HFF-Myc (cell line): ENCODE results near the gene LAIR1.

Experiments
- DNase-seq: peaks from one replicate; pipeline ENCODE4 v3.0.0-alpha.2; 2011; ENCODE audit warnings: low read depth; ENCODE audit errors: extremely low read depth
- H3K4me3 ChIP-seq: replicated peaks from 2 replicates; pipeline ENCODE4 v1.5.1; 2011; ENCODE audit warnings: low read depth, mild to moderate bottlenecking, control low read depth, low read length
- TF ChIP-seq, protein P1 (sequence below): IDR thresholded peaks from 2 replicates; pipeline ENCODE4 v1.5.1; 2012; ENCODE audit warnings: mild to moderate bottlenecking, low read depth, low read length, control low read depth; ENCODE audit errors: missing control alignments

The LAIR1 gene

DNA sequence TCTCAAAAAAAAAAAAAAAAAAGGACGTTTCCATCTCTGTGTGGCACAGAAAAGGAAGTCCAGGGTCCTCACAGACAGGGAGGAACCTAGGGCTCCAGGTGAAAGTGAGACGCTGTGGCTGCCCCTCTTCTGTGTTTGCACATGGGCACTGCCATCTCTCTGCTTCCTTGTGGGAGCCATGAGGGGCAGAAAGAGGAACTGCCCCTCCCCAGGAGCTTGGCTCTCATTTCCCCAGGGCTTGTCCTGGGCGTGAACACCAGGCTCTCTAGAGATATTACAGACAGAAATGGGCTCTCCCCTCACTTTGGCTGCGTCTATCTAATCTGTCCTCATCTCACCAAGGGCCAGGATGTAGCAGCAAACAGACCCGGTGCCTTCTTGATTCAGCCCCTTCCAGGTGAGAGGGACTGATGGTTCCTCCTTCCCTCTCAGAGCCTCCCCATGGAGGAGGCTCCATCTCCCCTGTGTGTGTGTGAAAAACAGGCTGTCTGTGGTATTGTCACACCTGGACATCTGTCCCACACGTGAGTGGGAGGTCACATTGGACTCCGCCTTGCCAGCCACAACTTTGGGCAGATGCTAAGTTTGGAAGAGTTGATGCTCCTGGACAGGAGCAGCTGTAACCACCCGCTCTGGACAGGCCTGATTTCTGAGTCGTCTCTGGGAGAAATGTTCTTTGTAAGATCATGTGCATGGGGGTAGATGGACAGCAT is 24.9 kb downstream of the LAIR1 start:
- DNase-seq, result no peak
- TF ChIP-seq, protein P1, sequence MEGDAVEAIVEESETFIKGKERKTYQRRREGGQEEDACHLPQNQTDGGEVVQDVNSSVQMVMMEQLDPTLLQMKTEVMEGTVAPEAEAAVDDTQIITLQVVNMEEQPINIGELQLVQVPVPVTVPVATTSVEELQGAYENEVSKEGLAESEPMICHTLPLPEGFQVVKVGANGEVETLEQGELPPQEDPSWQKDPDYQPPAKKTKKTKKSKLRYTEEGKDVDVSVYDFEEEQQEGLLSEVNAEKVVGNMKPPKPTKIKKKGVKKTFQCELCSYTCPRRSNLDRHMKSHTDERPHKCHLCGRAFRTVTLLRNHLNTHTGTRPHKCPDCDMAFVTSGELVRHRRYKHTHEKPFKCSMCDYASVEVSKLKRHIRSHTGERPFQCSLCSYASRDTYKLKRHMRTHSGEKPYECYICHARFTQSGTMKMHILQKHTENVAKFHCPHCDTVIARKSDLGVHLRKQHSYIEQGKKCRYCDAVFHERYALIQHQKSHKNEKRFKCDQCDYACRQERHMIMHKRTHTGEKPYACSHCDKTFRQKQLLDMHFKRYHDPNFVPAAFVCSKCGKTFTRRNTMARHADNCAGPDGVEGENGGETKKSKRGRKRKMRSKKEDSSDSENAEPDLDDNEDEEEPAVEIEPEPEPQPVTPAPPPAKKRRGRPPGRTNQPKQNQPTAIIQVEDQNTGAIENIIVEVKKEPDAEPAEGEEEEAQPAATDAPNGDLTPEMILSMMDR, result no peak
- H3K4me3 ChIP-seq, result no peak overlapping the region

DNA sequence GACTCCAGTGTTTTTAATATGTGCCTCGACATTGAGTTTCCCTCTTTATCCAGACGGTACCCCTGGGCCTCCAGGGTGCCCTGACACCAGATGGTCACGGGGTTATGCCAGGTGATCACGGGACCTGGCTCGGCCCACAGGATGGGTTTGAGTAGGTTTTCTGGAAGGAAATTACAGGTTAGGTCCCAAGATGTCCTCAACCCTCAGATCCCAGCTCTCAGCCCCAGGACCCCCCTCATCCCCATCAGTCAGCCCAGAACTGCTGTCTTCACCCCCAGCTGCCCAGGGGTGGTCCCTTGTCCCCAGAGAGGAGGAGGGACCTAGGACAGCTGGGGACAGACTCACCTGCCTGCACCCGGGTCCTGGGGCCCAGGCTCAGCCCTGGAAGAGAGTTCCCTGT is 26.2 kb downstream of the LAIR1 start:
- no peak for DNase-seq
- TF ChIP-seq, protein P1, result no peak
- no peak overlapping the region for H3K4me3 ChIP-seq

- TF ChIP-seq, protein P1, result no peak
- DNase-seq, result no peak
- H3K4me3 ChIP-seq, result no peak overlapping the region
These were observed 26.9 kb downstream of the LAIR1 start for GRCh38 chr19:54337858-54338230.

DNA sequence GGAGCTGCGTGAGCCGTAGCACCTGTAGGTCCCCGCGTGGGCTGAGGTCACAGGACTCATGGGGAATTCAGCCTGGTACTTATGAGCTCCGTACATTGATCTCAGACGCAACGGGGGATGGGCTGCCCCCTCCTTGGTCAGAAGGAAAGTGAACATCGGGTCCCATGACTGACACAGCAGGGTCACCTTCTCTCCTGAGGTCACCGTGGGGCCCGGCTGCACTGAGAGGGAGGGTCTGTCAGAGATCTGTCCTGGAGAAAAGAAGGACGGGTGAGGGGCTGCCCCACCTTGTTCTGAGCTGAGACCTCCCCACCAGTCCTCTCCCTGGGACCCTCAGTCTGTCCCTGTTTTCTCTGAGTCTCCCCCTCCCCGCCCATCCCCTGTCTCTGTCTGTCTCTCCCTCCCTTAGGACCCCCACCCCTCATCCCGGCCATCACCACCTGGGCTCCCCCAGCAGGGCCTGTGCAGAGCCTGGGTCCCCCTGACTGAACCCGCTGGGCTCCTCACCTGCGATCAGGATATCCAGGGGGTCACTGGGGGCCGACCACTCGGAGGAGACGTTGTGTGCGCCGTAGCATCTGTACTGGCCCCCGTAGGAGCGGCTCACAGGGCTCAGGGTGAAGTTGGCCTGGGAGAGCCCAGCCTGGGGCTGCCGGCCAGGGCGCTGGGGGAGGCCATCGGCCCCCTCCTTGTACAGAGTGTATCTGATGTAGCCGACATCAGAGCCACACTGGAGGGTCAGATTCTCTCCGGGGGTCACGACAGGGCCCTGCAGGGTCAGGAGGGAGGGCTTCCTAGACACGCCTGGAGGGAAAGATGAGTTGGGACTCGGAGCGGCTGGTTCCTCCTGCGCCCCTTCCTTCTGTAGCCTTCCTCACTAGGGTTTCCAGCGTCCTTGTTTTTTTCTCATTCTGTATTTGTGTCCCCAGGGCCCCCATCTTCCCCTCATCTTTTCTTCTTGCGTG is 27.6 kb downstream of the LAIR1 start:
- TF ChIP-seq, protein P1, result no peak

DNA sequence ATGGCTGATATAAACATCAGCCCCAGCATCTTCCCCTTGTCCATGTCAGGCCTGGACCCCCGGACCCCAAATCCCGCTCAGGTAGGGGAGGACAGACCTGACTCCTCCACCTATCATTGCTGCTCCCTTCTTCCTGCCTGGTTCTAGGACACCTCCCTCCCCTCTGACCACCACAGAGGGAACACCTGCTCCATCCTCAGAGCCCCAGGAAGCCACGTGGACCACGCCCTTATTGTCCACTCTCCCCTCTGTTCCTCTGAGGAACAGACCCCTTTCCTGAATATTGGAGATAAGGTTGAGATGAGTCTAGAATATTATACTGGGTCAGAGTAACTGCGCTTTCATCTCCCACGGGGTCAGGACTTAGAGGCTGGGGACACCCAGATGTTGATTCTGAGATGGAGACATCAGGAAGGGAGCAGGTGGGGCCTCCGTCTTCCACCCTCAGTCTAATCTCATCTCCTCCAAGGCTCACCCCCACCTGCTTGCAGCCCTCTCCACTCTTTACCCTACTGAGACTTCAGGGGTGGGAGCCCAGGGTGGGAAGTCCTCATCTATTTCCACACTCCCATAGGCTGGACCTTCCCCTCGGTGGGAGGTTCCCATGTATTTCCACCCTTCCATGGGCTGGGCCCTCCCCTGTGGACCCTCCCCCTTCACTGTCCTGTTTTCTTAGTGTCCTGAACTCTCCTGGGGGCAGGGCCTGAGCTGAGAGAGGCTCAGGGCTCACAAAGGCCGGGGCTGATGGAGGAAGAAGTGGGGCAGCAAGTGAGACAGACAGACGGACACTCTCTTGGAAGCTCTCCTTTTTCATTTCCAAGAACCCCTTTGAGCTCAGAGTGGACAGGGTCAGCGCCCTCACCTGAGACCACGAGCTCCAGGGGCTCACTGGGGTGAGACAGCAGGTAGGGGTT is 28.5 kb downstream of the LAIR1 start:
- no peak for DNase-seq
- no peak overlapping the region for H3K4me3 ChIP-seq
- TF ChIP-seq, protein P1, result no peak

More for the DNA sequence above, 27.6 kb downstream of the LAIR1 start:
- no peak overlapping the region for H3K4me3 ChIP-seq
- DNase-seq, result no peak

GRCh38 chr19:54335164-54335563 is 29.6 kb downstream of the LAIR1 start:
- TF ChIP-seq, protein P1, result no peak
- H3K4me3 ChIP-seq, result no peak overlapping the region
- no peak for DNase-seq
